ENCODE results near the gene PPP4R3A.

The PPP4R3A gene

DNA sequence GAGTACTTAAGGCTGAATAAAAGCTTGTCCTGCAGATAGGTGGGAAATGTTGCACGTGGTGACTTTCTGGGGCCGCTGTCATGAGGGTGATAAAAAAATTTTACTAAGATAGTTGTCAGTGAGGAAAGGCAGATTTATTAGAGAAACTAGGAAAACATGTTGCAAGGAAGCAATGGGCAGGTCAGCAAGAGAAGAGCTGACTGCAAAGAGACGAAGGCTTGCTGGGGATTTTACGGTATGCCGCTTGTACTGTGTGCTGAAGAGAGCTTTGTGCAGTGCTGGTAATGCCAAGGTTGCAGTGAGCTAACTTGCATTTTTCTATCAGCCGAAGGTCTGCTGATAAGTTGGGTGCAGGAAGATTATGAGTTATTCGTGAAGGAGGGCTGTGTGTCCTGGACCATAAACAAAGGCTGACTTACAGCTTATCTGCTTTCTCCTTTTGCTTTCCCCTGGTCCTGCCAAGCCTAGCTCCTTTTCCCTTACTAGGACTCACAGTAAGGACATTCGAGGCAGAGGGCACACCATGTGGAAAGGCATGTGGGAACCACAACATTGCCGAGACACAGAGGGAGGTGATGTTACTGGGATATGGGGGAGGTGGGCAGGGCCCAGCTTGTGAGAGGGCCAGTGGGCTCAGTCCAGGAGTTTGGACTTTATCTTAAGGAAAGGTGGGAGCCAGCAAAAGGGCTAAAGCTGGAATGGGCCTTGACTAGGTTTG is 85.1 kb downstream of the PPP4R3A start:
- TF ChIP-seq, protein P1, sequence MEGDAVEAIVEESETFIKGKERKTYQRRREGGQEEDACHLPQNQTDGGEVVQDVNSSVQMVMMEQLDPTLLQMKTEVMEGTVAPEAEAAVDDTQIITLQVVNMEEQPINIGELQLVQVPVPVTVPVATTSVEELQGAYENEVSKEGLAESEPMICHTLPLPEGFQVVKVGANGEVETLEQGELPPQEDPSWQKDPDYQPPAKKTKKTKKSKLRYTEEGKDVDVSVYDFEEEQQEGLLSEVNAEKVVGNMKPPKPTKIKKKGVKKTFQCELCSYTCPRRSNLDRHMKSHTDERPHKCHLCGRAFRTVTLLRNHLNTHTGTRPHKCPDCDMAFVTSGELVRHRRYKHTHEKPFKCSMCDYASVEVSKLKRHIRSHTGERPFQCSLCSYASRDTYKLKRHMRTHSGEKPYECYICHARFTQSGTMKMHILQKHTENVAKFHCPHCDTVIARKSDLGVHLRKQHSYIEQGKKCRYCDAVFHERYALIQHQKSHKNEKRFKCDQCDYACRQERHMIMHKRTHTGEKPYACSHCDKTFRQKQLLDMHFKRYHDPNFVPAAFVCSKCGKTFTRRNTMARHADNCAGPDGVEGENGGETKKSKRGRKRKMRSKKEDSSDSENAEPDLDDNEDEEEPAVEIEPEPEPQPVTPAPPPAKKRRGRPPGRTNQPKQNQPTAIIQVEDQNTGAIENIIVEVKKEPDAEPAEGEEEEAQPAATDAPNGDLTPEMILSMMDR (IDR thresholded peaks at IDR 0.05; ENCODE audit: insufficient read depth, low read length, missing control alignments) = no peak
- no peak overlapping the region for H3K4me3 ChIP-seq (ENCODE audit: low read depth, low read length)
- POLR2A ChIA-PET = no interaction called here
- DNase-seq (ENCODE audit: low read depth, low spot score) = no peak
- CTCF ChIA-PET = interaction anchor here (1.5 to 2.2 kb wide), 2 partner anchors 100 to 102 kb away, joined by 4 to 9 read pairs; no protein-coding TSS in a partner anchor

DNA sequence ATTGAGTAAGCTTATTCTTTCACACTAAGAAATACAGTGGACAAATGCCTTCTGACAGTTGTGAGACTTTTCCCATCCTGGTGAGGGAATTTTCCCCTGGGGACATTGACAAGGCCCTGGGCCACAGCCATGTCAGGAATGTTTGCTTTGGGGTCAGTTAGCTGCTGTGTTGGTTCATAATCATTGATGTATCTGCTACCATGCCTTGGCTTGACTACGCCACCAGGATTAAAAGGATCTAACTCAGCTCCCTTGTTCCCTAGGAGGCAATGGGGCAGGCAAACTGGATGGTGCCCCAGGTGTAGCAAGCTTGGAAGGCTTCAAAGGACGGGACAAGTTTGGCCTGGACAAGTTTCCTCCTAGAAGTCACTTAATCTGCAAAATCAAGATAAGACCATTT is 89.4 kb downstream of the PPP4R3A start:
- DNase-seq (ENCODE audit: low read depth, low spot score) = no peak
- TF ChIP-seq, protein P1 (IDR thresholded peaks at IDR 0.05; ENCODE audit: insufficient read depth, low read length, missing control alignments) = no peak
- ChIA-PET CTCF (interaction anchor here (1.1 to 5.6 kb wide), 2 partner anchors 97 to 247 kb away, joined by 3 to 97 read pairs; no protein-coding TSS in a partner anchor), POLR2A (no interaction called here)
- H3K4me3 ChIP-seq (ENCODE audit: low read depth, low read length) = no peak overlapping the region

DNA sequence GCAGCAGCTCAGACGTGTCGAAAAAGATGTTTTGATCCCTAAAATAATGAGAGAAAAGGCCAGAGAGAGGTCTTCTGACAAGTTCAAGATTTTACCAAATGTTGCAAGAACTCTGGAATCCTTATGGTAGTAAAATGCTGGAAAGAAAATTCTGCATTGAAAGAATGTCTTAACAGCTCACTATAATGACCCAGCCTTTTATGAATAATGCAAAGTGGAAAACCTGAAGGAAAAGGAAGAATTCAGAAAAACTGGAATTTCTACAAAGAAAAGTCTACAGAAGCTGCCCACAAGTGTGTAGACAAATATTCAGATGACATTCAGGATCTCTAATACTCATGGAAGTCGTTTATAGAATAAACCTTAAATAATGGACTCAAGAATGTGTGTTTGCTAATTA is 90.7 kb downstream of the PPP4R3A start:
- no peak for DNase-seq (ENCODE audit: low read depth, low spot score)
- H3K4me3 ChIP-seq (ENCODE audit: low read depth, low read length) = peak overlapping the region; percentile 29; the same call in 1 of the 2 replicates
- TF ChIP-seq, protein P1 (IDR thresholded peaks at IDR 0.05; ENCODE audit: insufficient read depth, low read length, missing control alignments) = no peak
- POLR2A ChIA-PET = no interaction called here
- CTCF ChIA-PET = interaction anchor here (0.6 to 5.6 kb wide), 10 partner anchors 10 to 525 kb away, joined by 3 to 97 read pairs (median 3); no protein-coding TSS in a partner anchor

- ChIA-PET CTCF (interaction anchor here (0.7 to 5.6 kb wide), 10 partner anchors 10 to 524 kb away, joined by 3 to 97 read pairs (median 4); no protein-coding TSS in a partner anchor), POLR2A (no interaction called here)
- TF ChIP-seq, protein P1 (IDR thresholded peaks at IDR 0.05; ENCODE audit: insufficient read depth, low read length, missing control alignments) = no peak
- no peak for DNase-seq (ENCODE audit: low read depth, low spot score)
- H3K4me3 ChIP-seq (ENCODE audit: low read depth, low read length) = peak overlapping the region; percentile 29
These were observed 91.1 kb downstream of the PPP4R3A start for GRCh38 chr14:91419044-91419397.

DNA sequence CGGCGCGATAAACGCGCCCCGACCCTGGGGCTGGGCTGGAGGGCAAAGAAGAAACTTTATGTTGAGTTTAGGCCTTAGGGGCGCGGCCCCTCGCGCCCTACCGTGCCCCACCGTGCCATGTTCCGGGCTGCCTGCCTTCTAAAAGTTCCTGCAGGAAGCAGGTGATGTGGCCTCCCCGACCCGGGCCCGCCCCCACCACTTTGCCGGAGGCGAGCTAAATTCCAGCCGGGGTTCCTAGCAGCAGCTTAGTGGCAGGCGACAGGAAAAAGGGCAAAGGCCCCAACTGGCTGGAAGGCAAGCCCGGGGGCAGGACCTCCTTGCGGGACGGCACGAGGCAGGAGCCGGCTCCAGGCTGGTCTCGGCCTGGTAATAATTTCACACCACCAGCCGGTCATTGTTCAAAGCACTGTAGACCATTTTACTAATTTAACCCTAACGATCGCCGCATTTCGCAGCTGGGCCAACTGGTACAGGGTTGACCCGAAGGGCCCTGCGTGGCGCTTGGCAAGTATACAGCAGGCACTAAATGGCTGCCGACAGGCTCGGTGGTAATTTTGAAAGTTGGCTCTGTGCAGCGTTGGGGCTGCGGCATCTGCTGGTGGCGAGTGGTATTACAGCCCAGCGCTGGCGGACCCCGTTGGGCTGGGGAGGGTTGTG is 91.6 kb downstream of the PPP4R3A start:
- DNase-seq (ENCODE audit: low read depth, low spot score) = no peak
- CTCF ChIA-PET = interaction anchor here (0.8 to 5.6 kb wide), 10 partner anchors 12 to 137 kb away, joined by 3 to 97 read pairs (median 4); no protein-coding TSS in a partner anchor
- TF ChIP-seq, protein P1 (IDR thresholded peaks at IDR 0.05; ENCODE audit: insufficient read depth, low read length, missing control alignments) = peak; percentile 90
- POLR2A ChIA-PET = no interaction called here
- H3K4me3 ChIP-seq (ENCODE audit: low read depth, low read length) = peak overlapping the region; percentile 43

- TF ChIP-seq, protein P1 (IDR thresholded peaks at IDR 0.05; ENCODE audit: insufficient read depth, low read length, missing control alignments) = no peak
- ChIA-PET CTCF (interaction anchor here (0.8 to 5.6 kb wide), 8 partner anchors 10 to 94 kb away, joined by 3 to 97 read pairs (median 4); no protein-coding TSS in a partner anchor), POLR2A (no interaction called here)
- peak overlapping the region; percentile 15 for H3K4me3 ChIP-seq (ENCODE audit: low read depth, low read length)
- no peak for DNase-seq (ENCODE audit: low read depth, low spot score)
These were observed 92.1 kb downstream of the PPP4R3A start for GRCh38 chr14:91417983-91418386.
